Body of pancreas (tissue), 4 donors: ENCODE results near the gene RBMS3.

Experiments
- POLR2A ChIP-seq, 3 donors: fragments of 450-650 bp; IDR thresholded peaks; one replicate each; pipeline ENCODE4 v1.6.1; 2016; ENCODE audit warnings: antibody characterized with exemption in 3 of 3, mild to moderate bottlenecking in 2 of 3
- TF ChIP-seq, protein P1 (sequence below), 7 experiments: fragments of 450-650 bp in 4 of 7; fragments of 200-600 bp in 3 of 7; sonication (generic) in 3 of 7; IDR thresholded peaks; one replicate each; pipeline ENCODE4 v1.5.1; 2016 to 2019; ENCODE audit warnings: antibody characterized with exemption in 7 of 7

DNA sequence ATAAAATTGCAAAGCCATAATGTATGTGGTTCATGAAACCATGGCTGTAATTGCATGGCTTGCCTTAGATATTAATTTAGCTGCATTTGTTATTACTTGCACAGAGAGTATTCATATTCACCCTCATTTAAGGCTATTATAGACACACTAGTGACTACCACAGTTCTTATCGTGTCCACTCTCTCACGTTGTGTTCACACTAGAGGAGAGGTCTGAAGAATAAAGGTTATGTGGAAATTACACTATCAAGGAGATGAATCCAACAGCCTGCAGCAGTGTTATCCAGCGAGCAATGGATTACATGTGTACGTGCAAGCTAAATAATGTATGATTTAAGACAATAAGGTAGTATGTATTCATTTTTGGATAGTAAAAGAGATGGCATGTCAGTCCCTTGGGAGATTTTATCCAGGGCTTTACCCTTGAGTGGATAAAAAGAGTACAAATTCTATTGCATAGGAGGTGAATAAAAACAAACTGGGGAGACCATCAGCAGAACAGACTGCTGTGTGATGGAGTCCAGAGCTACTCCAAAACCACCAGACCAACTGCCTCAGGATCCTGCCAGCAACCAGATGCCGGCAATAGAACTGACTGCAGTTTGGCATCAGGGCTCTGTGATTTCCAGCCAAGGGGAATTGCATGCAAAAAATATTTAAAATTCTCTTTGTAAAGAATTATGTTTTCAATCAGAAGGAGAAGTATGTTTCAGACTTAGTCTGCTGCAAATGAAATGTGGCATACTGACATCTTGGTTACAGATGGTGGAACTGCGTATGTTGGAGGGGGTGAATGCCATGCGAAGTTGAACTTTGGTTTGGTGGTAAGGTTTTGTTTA is 146.6 kb downstream of the RBMS3 start:
- TF ChIP-seq, protein P1, sequence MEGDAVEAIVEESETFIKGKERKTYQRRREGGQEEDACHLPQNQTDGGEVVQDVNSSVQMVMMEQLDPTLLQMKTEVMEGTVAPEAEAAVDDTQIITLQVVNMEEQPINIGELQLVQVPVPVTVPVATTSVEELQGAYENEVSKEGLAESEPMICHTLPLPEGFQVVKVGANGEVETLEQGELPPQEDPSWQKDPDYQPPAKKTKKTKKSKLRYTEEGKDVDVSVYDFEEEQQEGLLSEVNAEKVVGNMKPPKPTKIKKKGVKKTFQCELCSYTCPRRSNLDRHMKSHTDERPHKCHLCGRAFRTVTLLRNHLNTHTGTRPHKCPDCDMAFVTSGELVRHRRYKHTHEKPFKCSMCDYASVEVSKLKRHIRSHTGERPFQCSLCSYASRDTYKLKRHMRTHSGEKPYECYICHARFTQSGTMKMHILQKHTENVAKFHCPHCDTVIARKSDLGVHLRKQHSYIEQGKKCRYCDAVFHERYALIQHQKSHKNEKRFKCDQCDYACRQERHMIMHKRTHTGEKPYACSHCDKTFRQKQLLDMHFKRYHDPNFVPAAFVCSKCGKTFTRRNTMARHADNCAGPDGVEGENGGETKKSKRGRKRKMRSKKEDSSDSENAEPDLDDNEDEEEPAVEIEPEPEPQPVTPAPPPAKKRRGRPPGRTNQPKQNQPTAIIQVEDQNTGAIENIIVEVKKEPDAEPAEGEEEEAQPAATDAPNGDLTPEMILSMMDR (IDR thresholded peaks at IDR 0.05), result no peak
- TF ChIP-seq POLR2A (IDR thresholded peaks at IDR 0.05), result no peak
